ENCODE data around the gene RHO. TPM values are rescaled to one million over a fixed set of nuclear protein-coding genes. Genes with fewer than 3 reads are reported as not detected.

RHO gene
- total RNA-seq, 3 donors from 2014 or later (not counting 1 experiment from before 2014, with no cell fraction given): not detected

DNA sequence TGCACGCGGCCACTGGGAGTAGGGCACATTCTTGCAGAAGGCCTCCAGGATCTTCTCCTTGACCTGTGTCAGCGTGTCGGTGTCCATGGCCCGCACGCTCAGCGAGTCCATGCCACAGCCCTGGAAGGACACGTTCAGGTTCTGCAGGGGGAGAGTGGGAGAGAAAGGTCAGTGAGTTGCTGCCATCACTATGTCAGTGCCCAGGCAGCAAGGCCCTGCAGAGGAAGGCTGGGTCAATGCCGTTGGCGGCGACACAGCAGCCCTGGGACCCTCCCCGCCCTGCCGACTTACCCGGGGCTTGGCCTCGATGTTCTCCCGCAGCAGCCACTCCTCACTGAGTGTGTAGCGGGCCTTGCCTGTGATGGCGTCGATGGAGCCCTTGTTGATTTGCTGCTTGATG, 34.4 kb downstream of the RHO start:
- no peak overlapping the region for H3K27ac ChIP-seq (ENCODE audit: low read length)
- no peaks in the 10 kb centered on the region for H3K27me3 ChIP-seq (ENCODE audit: control insufficient read depth, insufficient read depth, low read length)
- intact Hi-C loops (cut with micrococcal nuclease): no loop called here
- no peaks in the 10 kb centered on the region for H3K36me3 Mint-ChIP-seq
- TF ChIP-seq, protein P1, sequence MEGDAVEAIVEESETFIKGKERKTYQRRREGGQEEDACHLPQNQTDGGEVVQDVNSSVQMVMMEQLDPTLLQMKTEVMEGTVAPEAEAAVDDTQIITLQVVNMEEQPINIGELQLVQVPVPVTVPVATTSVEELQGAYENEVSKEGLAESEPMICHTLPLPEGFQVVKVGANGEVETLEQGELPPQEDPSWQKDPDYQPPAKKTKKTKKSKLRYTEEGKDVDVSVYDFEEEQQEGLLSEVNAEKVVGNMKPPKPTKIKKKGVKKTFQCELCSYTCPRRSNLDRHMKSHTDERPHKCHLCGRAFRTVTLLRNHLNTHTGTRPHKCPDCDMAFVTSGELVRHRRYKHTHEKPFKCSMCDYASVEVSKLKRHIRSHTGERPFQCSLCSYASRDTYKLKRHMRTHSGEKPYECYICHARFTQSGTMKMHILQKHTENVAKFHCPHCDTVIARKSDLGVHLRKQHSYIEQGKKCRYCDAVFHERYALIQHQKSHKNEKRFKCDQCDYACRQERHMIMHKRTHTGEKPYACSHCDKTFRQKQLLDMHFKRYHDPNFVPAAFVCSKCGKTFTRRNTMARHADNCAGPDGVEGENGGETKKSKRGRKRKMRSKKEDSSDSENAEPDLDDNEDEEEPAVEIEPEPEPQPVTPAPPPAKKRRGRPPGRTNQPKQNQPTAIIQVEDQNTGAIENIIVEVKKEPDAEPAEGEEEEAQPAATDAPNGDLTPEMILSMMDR (IDR thresholded peaks at IDR 0.05): no peak
- H3K9me3 Mint-ChIP-seq: no peaks in the 10 kb centered on the region
- H3K4me1 ChIP-seq (ENCODE audit: control insufficient read depth, insufficient read depth, low read length): peaks cover 47% of the 10 kb centered on the region
- peaks cover 30 to 46% of the 10 kb centered on the region in 2 donors for H3K4me1 Mint-ChIP-seq
- ATAC-seq (no peak), DNase-seq (no peak)
- H3K9me3 ChIP-seq (ENCODE audit: control insufficient read depth, insufficient read depth, low read length): no peaks in the 10 kb centered on the region
- no peak overlapping the region for H3K4me3 ChIP-seq (ENCODE audit: low read length)
- 98% methylated on average over 19 of the region's 19 CpGs for WGBS (ENCODE audit: insufficient coverage)
- no peak overlapping the region for H3K4me3 Mint-ChIP-seq
- H3K27me3 Mint-ChIP-seq (ENCODE audit: low read depth in 2 of 2): peaks cover 0 to 3% of the 10 kb centered on the region in 2 donors
- no peak overlapping the region for H3K27ac Mint-ChIP-seq
- peaks cover 8% of the 10 kb centered on the region for H3K36me3 ChIP-seq (ENCODE audit: control insufficient read depth, insufficient read depth, low read length)

GRCh38 chr3:129563332-129563731, 34.9 kb downstream of the RHO start:
- Mint-ChIP-seq H3K4me3 (no peak overlapping the region), H3K27ac (no peak overlapping the region), H3K9me3 (no peaks in the 10 kb centered on the region), H3K36me3 (no peaks in the 10 kb centered on the region), H3K4me1 (peaks cover 30 to 46% of the 10 kb centered on the region in 2 donors), H3K27me3 (ENCODE audit: low read depth in 2 of 2) (peaks cover 0 to 3% of the 10 kb centered on the region in 2 donors)
- no peaks in the 10 kb centered on the region for H3K9me3 ChIP-seq (ENCODE audit: control insufficient read depth, insufficient read depth, low read length)
- intact Hi-C loops (cut with micrococcal nuclease): no loop called here
- no peak overlapping the region for H3K27ac ChIP-seq (ENCODE audit: low read length)
- peaks cover 45% of the 10 kb centered on the region for H3K4me1 ChIP-seq (ENCODE audit: control insufficient read depth, insufficient read depth, low read length)
- WGBS (ENCODE audit: insufficient coverage): 97% methylated on average over 12 of the region's 12 CpGs
- H3K36me3 ChIP-seq (ENCODE audit: control insufficient read depth, insufficient read depth, low read length): peaks cover 8% of the 10 kb centered on the region
- no peak for ATAC-seq
- TF ChIP-seq, protein P1 (IDR thresholded peaks at IDR 0.05): no peak
- no peak for DNase-seq
- no peaks in the 10 kb centered on the region for H3K27me3 ChIP-seq (ENCODE audit: control insufficient read depth, insufficient read depth, low read length)
- no peak overlapping the region for H3K4me3 ChIP-seq (ENCODE audit: low read length)

DNA sequence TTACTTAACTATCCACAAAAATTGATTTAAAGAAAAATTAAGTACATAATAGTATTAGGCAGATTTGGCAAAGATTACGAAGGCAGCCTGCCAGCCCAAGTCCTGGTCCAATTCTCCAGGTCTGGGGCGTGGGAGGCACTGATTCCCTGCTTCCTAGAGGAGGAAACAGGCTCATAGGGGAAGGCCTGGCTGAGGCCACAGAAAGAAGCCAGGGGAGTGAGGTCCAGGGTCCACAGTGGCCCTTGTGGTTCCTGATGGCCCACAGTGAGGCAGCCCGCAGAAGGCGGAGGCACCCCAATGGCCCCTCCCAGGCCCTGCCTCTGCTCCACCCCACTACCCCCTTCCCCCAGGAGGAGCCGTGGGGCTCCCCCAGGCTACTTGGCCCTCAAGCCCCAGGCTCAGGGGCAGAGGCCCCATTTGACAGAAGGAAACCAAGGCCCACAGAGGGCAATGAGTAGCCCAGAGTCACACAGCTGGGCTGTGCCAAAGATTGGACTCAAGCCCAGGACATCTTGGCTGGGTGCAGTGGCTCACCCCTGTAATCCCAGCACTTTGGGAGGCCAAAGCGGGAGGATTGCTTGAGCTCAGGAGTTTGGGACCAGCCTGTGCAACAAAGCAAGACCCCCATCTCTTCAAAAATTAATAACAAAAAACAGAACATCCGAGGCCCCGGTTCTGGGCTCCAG, 35.6 kb downstream of the RHO start:
- H3K4me3 Mint-ChIP-seq: no peak overlapping the region

More for the DNA sequence above, 35.6 kb downstream of the RHO start:
- Mint-ChIP-seq H3K27me3 (ENCODE audit: low read depth in 2 of 2) (peaks cover 0 to 3% of the 10 kb centered on the region in 2 donors), H3K4me1 (peaks cover 35 to 46% of the 10 kb centered on the region in 2 donors), H3K27ac (no peak overlapping the region), H3K36me3 (no peaks in the 10 kb centered on the region), H3K9me3 (no peaks in the 10 kb centered on the region)
- WGBS (ENCODE audit: insufficient coverage): 90% methylated on average over 8 of the region's 8 CpGs
- Histone ChIP-seq H3K4me3 (ENCODE audit: low read length) (no peak overlapping the region), H3K27ac (ENCODE audit: low read length) (no peak overlapping the region), H3K27me3 (ENCODE audit: control insufficient read depth, insufficient read depth, low read length) (no peaks in the 10 kb centered on the region), H3K4me1 (ENCODE audit: control insufficient read depth, insufficient read depth, low read length) (peaks cover 44% of the 10 kb centered on the region), H3K9me3 (ENCODE audit: control insufficient read depth, insufficient read depth, low read length) (no peaks in the 10 kb centered on the region), H3K36me3 (ENCODE audit: control insufficient read depth, insufficient read depth, low read length) (peaks cover 8% of the 10 kb centered on the region)
- no peak for ATAC-seq
- TF ChIP-seq, protein P1 (IDR thresholded peaks at IDR 0.05): no peak
- intact Hi-C loops (cut with micrococcal nuclease): no loop called here
- no peak for DNase-seq

All from natural killer cell (primary cell).